Erythroblast (primary cell): ENCODE data around the gene ADAM22.

Source experiments
- GATA1 ChIP-seq: IDR thresholded peaks from 2 replicates; pipeline ENCODE4 v1.6.1; 2011; ENCODE audit warnings: low read depth, mild to moderate bottlenecking, control low read depth, low read length, moderate library complexity
- POLR2A ChIP-seq: IDR thresholded peaks from 2 replicates; pipeline ENCODE4 v1.6.1; 2011; ENCODE audit warnings: mild to moderate bottlenecking, low read length

GRCh38 chr7:88127637-88128290, 193.7 kb downstream of the ADAM22 start:
- TF ChIP-seq POLR2A = no peak
- no peak for TF ChIP-seq GATA1
